ENCODE measurements around the gene FBXL20. TPM values are rescaled to one million over a fixed set of nuclear protein-coding genes. Genes with fewer than 3 reads are reported as not detected.

The FBXL20 gene
- total RNA-seq, 4 donors from 2014 or later, result 6.4 to 29.0 (median 19.8) TPM

DNA sequence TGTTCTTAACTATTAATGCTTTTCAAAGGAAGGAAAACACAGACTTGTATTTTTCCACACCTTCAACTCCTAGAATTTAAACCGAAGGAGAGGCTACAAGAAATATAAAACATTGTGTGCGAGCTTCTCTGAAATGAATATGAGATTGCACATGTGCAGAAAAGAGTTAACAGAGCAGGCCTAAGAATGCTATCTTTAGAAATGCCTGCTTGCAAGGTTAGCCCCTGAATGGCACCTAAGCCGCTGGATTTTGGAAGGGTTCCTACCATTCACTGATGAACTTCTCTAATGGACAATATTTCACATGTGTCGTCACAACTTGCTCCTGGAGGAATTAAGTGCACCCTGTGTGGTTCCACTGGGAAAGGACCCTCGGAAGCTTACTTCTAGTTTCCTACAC lies 69.3 kb downstream of the FBXL20 start:
- TF ChIP-seq CTCF (IDR thresholded peaks at IDR 0.05) (no peak), POLR2A (IDR thresholded peaks at IDR 0.05) (peak in 1 of 2 donors; percentile 2)
- DNase-seq, result no peak

DNA sequence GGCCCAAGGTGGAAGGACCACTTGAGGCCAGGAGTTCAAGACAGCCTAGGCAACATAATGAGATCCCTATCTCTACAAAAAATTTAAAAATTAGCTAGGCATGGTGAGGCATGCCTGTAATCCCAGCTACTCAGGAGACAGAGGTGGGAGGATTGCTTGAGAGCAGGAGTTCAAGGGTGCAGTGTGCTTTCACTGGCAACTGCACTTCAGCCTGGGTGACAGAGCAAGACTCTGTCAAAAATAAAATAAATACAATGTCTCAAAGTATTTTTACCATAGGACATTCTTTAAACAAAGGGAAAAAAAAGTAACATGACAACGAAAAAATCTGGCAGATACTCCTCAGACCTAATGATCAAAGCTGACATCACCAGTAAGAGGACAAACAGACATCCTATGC lies 72.6 kb downstream of the FBXL20 start:
- H3K27me3 ChIP-seq, result no peaks in the 10 kb centered on the region
- H3K9me3 ChIP-seq, result no peaks in the 10 kb centered on the region
- H3K4me3 ChIP-seq, result no peak overlapping the region
- TF ChIP-seq POLR2A (IDR thresholded peaks at IDR 0.05) (no peak), CTCF (IDR thresholded peaks at IDR 0.05) (no peak)
- H3K4me1 ChIP-seq, result no peaks in the 10 kb centered on the region
- H3K36me3 ChIP-seq, result no peaks in the 10 kb centered on the region
- intact Hi-C loops (cut with DNase I; ENCODE audit: low total_unique reads), result no loop called here
- DNase-seq, result no peak
- H3K27ac ChIP-seq, result no peak overlapping the region

More for the DNA sequence above, 69.3 kb downstream of the FBXL20 start:
- H3K27ac ChIP-seq, result no peak overlapping the region
- no peaks in the 10 kb centered on the region for H3K36me3 ChIP-seq
- H3K9me3 ChIP-seq, result no peaks in the 10 kb centered on the region
- H3K4me3 ChIP-seq, result no peak overlapping the region
- intact Hi-C loops (cut with DNase I; ENCODE audit: low total_unique reads), result no loop called here
- H3K4me1 ChIP-seq, result no peaks in the 10 kb centered on the region
- H3K27me3 ChIP-seq, result no peaks in the 10 kb centered on the region

- TF ChIP-seq POLR2A (IDR thresholded peaks at IDR 0.05), result no peak
- no peak for TF ChIP-seq CTCF (IDR thresholded peaks at IDR 0.05)
- no peaks in the 10 kb centered on the region for H3K4me1 ChIP-seq
Observed at GRCh38 chr17:39327109-39327508, 74.3 kb downstream of the FBXL20 start.

GRCh38 chr17:39325528-39326240 lies 75.7 kb downstream of the FBXL20 start:
- intact Hi-C loops (cut with DNase I; ENCODE audit: low total_unique reads), result no loop called here
- no peak for DNase-seq
- Histone ChIP-seq H3K36me3 (no peaks in the 10 kb centered on the region), H3K4me3 (no peak overlapping the region), H3K27me3 (no peaks in the 10 kb centered on the region), H3K9me3 (no peaks in the 10 kb centered on the region), H3K4me1 (no peaks in the 10 kb centered on the region), H3K27ac (no peak overlapping the region)
- no peak for TF ChIP-seq CTCF (IDR thresholded peaks at IDR 0.05)
- no peak for TF ChIP-seq POLR2A (IDR thresholded peaks at IDR 0.05)

More at GRCh38 chr17:39327109-39327508, 74.3 kb downstream of the FBXL20 start:
- intact Hi-C loops (cut with DNase I; ENCODE audit: low total_unique reads), result no loop called here
- H3K27ac ChIP-seq, result no peak overlapping the region
- H3K36me3 ChIP-seq, result no peaks in the 10 kb centered on the region
- no peaks in the 10 kb centered on the region for H3K9me3 ChIP-seq
- H3K4me3 ChIP-seq, result no peak overlapping the region
- no peak for DNase-seq
- no peaks in the 10 kb centered on the region for H3K27me3 ChIP-seq

DNA sequence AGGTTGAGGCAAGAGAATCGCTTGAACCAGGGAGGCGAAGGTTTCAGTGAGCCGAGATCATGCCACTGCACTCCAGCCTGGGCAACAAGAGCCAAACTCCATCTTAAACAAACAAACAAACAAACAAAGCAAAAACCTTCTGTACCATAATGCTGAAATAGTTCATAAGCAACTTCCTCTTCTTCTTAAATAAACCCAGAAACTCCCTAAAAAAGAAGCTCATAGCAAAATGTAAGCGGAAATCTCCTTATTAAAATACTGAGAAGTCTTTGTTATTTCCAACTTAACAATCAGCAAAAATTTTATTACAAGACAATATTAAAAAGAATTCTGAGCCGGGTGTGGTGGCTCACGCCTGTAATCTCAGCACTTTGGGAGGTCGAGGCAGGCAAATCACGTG lies 82.8 kb downstream of the FBXL20 start:
- Histone ChIP-seq H3K4me1 (no peaks in the 10 kb centered on the region), H3K36me3 (no peaks in the 10 kb centered on the region), H3K9me3 (no peaks in the 10 kb centered on the region), H3K27ac (no peak overlapping the region), H3K4me3 (no peak overlapping the region), H3K27me3 (no peaks in the 10 kb centered on the region)
- intact Hi-C loops (cut with DNase I; ENCODE audit: low total_unique reads), result no loop called here
- no peak for DNase-seq
- TF ChIP-seq POLR2A (IDR thresholded peaks at IDR 0.05) (no peak), CTCF (IDR thresholded peaks at IDR 0.05) (no peak)
